Erythroblast (primary cell): ENCODE measurements around the gene DHX8.

Source experiments
- GATA1 ChIP-seq: IDR thresholded peaks from 2 replicates; pipeline ENCODE4 v1.6.1; 2011; ENCODE audit warnings: low read depth, mild to moderate bottlenecking, control low read depth, low read length, moderate library complexity
- POLR2A ChIP-seq: IDR thresholded peaks from 2 replicates; pipeline ENCODE4 v1.6.1; 2011; ENCODE audit warnings: mild to moderate bottlenecking, low read length

GRCh38 chr17:43437756-43438155, 46.0 kb upstream of the DHX8 start:
- TF ChIP-seq POLR2A (no peak), GATA1 (no peak)
